ENCODE results near the gene CSF2.

Gene CSF2

GRCh38 chr5:132053483-132053882 lies 20.1 kb upstream of the CSF2 start:
- no peak for DNase-seq

GRCh38 chr5:132054031-132054696 lies 19.4 kb upstream of the CSF2 start:
- no peak for DNase-seq
- in situ Hi-C loops (cut with HindIII; ENCODE audit: low pct_ligation_motif_present, low pct_unique_long_range_greater_than_20kb, low sequenced_read_pairs) = no loop called here

More at GRCh38 chr5:132053483-132053882, 20.1 kb upstream of the CSF2 start:
- in situ Hi-C loops (cut with HindIII; ENCODE audit: low pct_ligation_motif_present, low pct_unique_long_range_greater_than_20kb, low sequenced_read_pairs) = no loop called here

- in situ Hi-C loops (cut with HindIII; ENCODE audit: low pct_ligation_motif_present, low pct_unique_long_range_greater_than_20kb, low sequenced_read_pairs) = no loop called here
Observed at GRCh38 chr5:132054697-132055440, 18.7 kb upstream of the CSF2 start.

GRCh38 chr5:132055441-132055807 lies 18.2 kb upstream of the CSF2 start:
- DNase-seq = no peak
- in situ Hi-C loops (cut with HindIII; ENCODE audit: low pct_ligation_motif_present, low pct_unique_long_range_greater_than_20kb, low sequenced_read_pairs) = no loop called here

More at GRCh38 chr5:132054697-132055440, 18.7 kb upstream of the CSF2 start:
- DNase-seq = no peak

- in situ Hi-C loops (cut with HindIII; ENCODE audit: low pct_ligation_motif_present, low pct_unique_long_range_greater_than_20kb, low sequenced_read_pairs) = no loop called here
- DNase-seq = no peak
Observed at GRCh38 chr5:132055808-132056609, 17.6 kb upstream of the CSF2 start.

- in situ Hi-C loops (cut with HindIII; ENCODE audit: low pct_ligation_motif_present, low pct_unique_long_range_greater_than_20kb, low sequenced_read_pairs) = no loop called here
- DNase-seq = no peak
Observed at GRCh38 chr5:132056610-132057497, 16.7 kb upstream of the CSF2 start.

GRCh38 chr5:132057498-132058255 lies 15.9 kb upstream of the CSF2 start:
- DNase-seq = no peak
- in situ Hi-C loops (cut with HindIII; ENCODE audit: low pct_ligation_motif_present, low pct_unique_long_range_greater_than_20kb, low sequenced_read_pairs) = no loop called here

GRCh38 chr5:132058646-132059042 lies 14.9 kb upstream of the CSF2 start:
- DNase-seq = no peak
- in situ Hi-C loops (cut with HindIII; ENCODE audit: low pct_ligation_motif_present, low pct_unique_long_range_greater_than_20kb, low sequenced_read_pairs) = no loop called here

GRCh38 chr5:132059043-132059695 lies 14.4 kb upstream of the CSF2 start:
- DNase-seq = no peak
- in situ Hi-C loops (cut with HindIII; ENCODE audit: low pct_ligation_motif_present, low pct_unique_long_range_greater_than_20kb, low sequenced_read_pairs) = no loop called here

- no peak for DNase-seq
- in situ Hi-C loops (cut with HindIII; ENCODE audit: low pct_ligation_motif_present, low pct_unique_long_range_greater_than_20kb, low sequenced_read_pairs) = no loop called here
Observed at GRCh38 chr5:132059696-132060500, 13.7 kb upstream of the CSF2 start.

- in situ Hi-C loops (cut with HindIII; ENCODE audit: low pct_ligation_motif_present, low pct_unique_long_range_greater_than_20kb, low sequenced_read_pairs) = no loop called here
- no peak for DNase-seq
Observed at GRCh38 chr5:132060501-132061161, 13.0 kb upstream of the CSF2 start, which contains the start of gene IL3. Gene IL3, plus strand, starts transcription at chr5:132060655. Its CDS starts 52 bp downstream, at chr5:132060707.

GRCh38 chr5:132063090-132063911 lies 10.3 kb upstream of the CSF2 start:
- in situ Hi-C loops (cut with HindIII; ENCODE audit: low pct_ligation_motif_present, low pct_unique_long_range_greater_than_20kb, low sequenced_read_pairs) = no loop called here

GRCh38 chr5:132064140-132064539 lies 9.4 kb upstream of the CSF2 start:
- DNase-seq = no peak
- in situ Hi-C loops (cut with HindIII; ENCODE audit: low pct_ligation_motif_present, low pct_unique_long_range_greater_than_20kb, low sequenced_read_pairs) = no loop called here

More at GRCh38 chr5:132063090-132063911, 10.3 kb upstream of the CSF2 start:
- DNase-seq = peak; percentile 50

- in situ Hi-C loops (cut with HindIII; ENCODE audit: low pct_ligation_motif_present, low pct_unique_long_range_greater_than_20kb, low sequenced_read_pairs) = no loop called here
- DNase-seq = peak; percentile 73
Observed at GRCh38 chr5:132064738-132065331, 8.8 kb upstream of the CSF2 start.
